ENCODE data around the gene OR1F1. TPM values are rescaled to one million over a fixed set of nuclear protein-coding genes. Genes with fewer than 3 reads are reported as not detected.
"Not testable (repeated sequence)": the region's sequence is repeated elsewhere in the genome, so short reads cannot be mapped to it uniquely, and the experiment has no call there.

OR1F1 gene
- total RNA-seq, 1 donor from 2014 or later = not detected

- H3K4me3 Mint-ChIP-seq = no peak overlapping the region
Observed at GRCh38 chr16:3202903-3203539, 15.0 kb downstream of the OR1F1 start.

GRCh38 chr16:3205939-3206338 is 17.9 kb downstream of the OR1F1 start:
- peaks cover 47% of the 10 kb centered on the region for H3K9me3 Mint-ChIP-seq
- H3K27ac Mint-ChIP-seq; H3K36me3 Mint-ChIP-seq (ENCODE audit: low read depth); H3K4me3 Mint-ChIP-seq; H3K4me1 Mint-ChIP-seq (ENCODE audit: low read depth); DNase-seq (ENCODE audit: low spot score); H3K27me3 Mint-ChIP-seq (ENCODE audit: insufficient read depth); intact Hi-C loops (cut with micrococcal nuclease): not testable (repeated sequence)

More at GRCh38 chr16:3202903-3203539, 15.0 kb downstream of the OR1F1 start:
- intact Hi-C loops (cut with micrococcal nuclease) = no loop called here
- DNase-seq (ENCODE audit: low spot score) = no peak
- no peaks in the 10 kb centered on the region for H3K36me3 Mint-ChIP-seq (ENCODE audit: low read depth)
- H3K4me1 Mint-ChIP-seq (ENCODE audit: low read depth) = no peaks in the 10 kb centered on the region
- H3K27me3 Mint-ChIP-seq (ENCODE audit: insufficient read depth) = peaks cover 13% of the 10 kb centered on the region
- no peak overlapping the region for H3K27ac Mint-ChIP-seq
- H3K9me3 Mint-ChIP-seq = peaks cover 34% of the 10 kb centered on the region

- no peak for DNase-seq (ENCODE audit: low spot score)
- H3K4me3 Mint-ChIP-seq = no peak overlapping the region
- peaks cover 57% of the 10 kb centered on the region for H3K9me3 Mint-ChIP-seq
- no peak overlapping the region for H3K27ac Mint-ChIP-seq
- peaks cover 1% of the 10 kb centered on the region for H3K36me3 Mint-ChIP-seq (ENCODE audit: low read depth)
- H3K27me3 Mint-ChIP-seq (ENCODE audit: insufficient read depth) = peaks cover 4% of the 10 kb centered on the region
- intact Hi-C loops (cut with micrococcal nuclease) = no loop called here
- H3K4me1 Mint-ChIP-seq (ENCODE audit: low read depth) = no peaks in the 10 kb centered on the region
Observed at GRCh38 chr16:3207086-3207953, 19.3 kb downstream of the OR1F1 start.

DNA sequence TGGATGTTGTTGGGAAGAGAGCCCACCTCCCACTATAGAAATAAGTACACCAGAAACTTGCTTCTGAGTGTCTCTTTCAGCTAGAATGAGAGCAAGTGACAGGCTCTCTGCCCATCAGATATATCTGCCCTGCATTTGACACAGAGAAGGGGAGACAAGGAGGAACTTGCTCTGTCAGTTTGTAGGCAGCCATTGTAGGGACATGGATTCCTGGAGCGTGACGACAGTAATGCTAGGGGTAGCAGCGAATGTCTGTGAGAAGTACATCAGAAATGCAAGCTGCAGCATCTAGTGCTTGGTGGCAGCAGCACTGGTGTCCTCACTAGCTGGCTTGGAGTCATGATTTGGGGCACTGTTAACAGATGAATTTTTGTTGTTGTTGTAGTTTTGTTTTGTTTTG is 24.0 kb downstream of the OR1F1 start:
- H3K27me3 Mint-ChIP-seq (ENCODE audit: insufficient read depth) = no peaks in the 10 kb centered on the region
- H3K4me3 Mint-ChIP-seq = no peak overlapping the region
- intact Hi-C loops (cut with micrococcal nuclease) = no loop called here
- peaks cover 30% of the 10 kb centered on the region for H3K4me1 Mint-ChIP-seq (ENCODE audit: low read depth)
- no peak overlapping the region for H3K27ac Mint-ChIP-seq
- H3K36me3 Mint-ChIP-seq (ENCODE audit: low read depth) = peaks cover 21% of the 10 kb centered on the region
- peaks cover 65% of the 10 kb centered on the region for H3K9me3 Mint-ChIP-seq
- DNase-seq (ENCODE audit: low spot score) = no peak

GRCh38 chr16:3212567-3212966 is 24.6 kb downstream of the OR1F1 start:
- H3K4me3 Mint-ChIP-seq = no peak overlapping the region
- peaks cover 62% of the 10 kb centered on the region for H3K9me3 Mint-ChIP-seq
- DNase-seq (ENCODE audit: low spot score) = no peak
- H3K36me3 Mint-ChIP-seq (ENCODE audit: low read depth) = peaks cover 21% of the 10 kb centered on the region
- peaks cover 32% of the 10 kb centered on the region for H3K4me1 Mint-ChIP-seq (ENCODE audit: low read depth)
- H3K27me3 Mint-ChIP-seq (ENCODE audit: insufficient read depth) = no peaks in the 10 kb centered on the region
- intact Hi-C loops (cut with micrococcal nuclease) = no loop called here
- H3K27ac Mint-ChIP-seq = no peak overlapping the region

DNA sequence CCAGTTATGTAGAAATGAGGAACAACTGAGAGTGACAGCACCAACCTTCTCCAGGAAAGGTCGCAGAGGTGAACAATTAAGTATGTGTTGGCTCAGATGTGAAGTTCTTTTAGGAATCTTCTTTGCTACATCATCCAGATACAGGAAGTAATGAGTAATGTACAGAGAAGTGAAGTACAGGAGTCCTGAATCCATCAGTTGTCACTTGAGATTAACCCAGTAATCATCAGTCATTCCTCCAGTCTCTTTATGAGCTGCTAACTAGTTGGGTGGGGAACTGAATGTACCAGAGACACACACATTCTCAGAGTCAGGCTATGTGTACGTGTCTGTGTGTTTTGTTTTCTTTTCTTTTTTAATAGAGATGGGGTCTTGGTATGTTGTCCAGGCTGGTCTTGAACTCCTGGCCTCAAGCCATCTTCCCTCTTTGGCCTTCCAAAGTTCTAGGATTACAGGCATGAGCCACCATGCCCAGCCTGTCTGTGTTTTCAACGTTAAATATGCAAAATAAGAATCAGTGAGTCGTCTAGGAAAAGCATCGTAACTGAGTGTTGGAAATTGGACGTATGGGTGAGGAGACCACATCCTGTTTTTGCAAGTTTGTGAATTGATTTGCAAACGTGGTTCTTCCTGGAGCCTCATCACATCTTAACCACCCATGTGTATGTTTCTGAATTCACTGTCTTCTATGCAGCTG is 27.0 kb downstream of the OR1F1 start:
- peaks cover 21% of the 10 kb centered on the region for H3K36me3 Mint-ChIP-seq (ENCODE audit: low read depth)
- peak overlapping the region; percentile 34 for H3K4me3 Mint-ChIP-seq
- peaks cover 64% of the 10 kb centered on the region for H3K9me3 Mint-ChIP-seq
- H3K27me3 Mint-ChIP-seq (ENCODE audit: insufficient read depth) = no peaks in the 10 kb centered on the region
- peaks cover 35% of the 10 kb centered on the region for H3K4me1 Mint-ChIP-seq (ENCODE audit: low read depth)
- intact Hi-C loops (cut with micrococcal nuclease) = loop anchor here (1.0 kb wide), 1 partner anchor 20 kb away; the partner anchor contains the start of gene ZNF200
- DNase-seq (ENCODE audit: low spot score) = peak; percentile 40
- H3K27ac Mint-ChIP-seq = peak overlapping the region; percentile 97

GRCh38 chr16:3215601-3216262 is 27.7 kb downstream of the OR1F1 start:
- intact Hi-C loops (cut with micrococcal nuclease) = loop anchor here (1.0 kb wide), 1 partner anchor 20 kb away; the partner anchor contains the start of gene ZNF200
- no peak for DNase-seq (ENCODE audit: low spot score)
- peaks cover 35% of the 10 kb centered on the region for H3K4me1 Mint-ChIP-seq (ENCODE audit: low read depth)

DNA sequence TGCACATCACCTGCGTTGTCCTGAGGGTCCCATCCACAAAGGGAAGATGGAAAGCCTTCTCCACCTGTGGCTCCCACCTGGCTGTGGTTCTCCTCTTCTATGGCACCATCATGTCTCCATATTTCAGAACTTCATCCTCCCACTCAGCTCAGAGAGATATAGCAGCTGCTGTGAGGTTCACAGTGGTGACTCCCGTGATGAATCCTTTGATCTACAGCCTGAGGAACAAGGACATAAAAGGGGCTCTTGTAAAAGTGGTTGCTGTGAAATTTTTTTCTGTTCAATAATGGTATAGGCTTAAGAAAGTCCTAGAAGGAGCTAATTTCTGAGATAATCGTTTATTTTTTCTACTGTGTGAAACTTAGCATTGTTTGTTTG is 28.2 kb downstream of the OR1F1 start:
- H3K4me3 Mint-ChIP-seq = peak overlapping the region; percentile 4
- no peak for DNase-seq (ENCODE audit: low spot score)
- H3K27ac Mint-ChIP-seq = peak overlapping the region; percentile 97
- H3K27me3 Mint-ChIP-seq (ENCODE audit: insufficient read depth) = no peaks in the 10 kb centered on the region
- H3K4me1 Mint-ChIP-seq (ENCODE audit: low read depth) = peaks cover 35% of the 10 kb centered on the region
- peaks cover 20% of the 10 kb centered on the region for H3K36me3 Mint-ChIP-seq (ENCODE audit: low read depth)
- intact Hi-C loops (cut with micrococcal nuclease) = no loop called here
- peaks cover 60% of the 10 kb centered on the region for H3K9me3 Mint-ChIP-seq

More at GRCh38 chr16:3215601-3216262, 27.7 kb downstream of the OR1F1 start:
- Mint-ChIP-seq H3K27ac (peak overlapping the region; percentile 97), H3K9me3 (peaks cover 58% of the 10 kb centered on the region), H3K4me3 (peak overlapping the region; percentile 32), H3K27me3 (ENCODE audit: insufficient read depth) (no peaks in the 10 kb centered on the region), H3K36me3 (ENCODE audit: low read depth) (peaks cover 20% of the 10 kb centered on the region)

GRCh38 chr16:3220839-3221238 is 32.8 kb downstream of the OR1F1 start:
- Mint-ChIP-seq H3K9me3 (peaks cover 66% of the 10 kb centered on the region), H3K4me3 (no peak overlapping the region), H3K36me3 (ENCODE audit: low read depth) (peaks cover 41% of the 10 kb centered on the region), H3K4me1 (ENCODE audit: low read depth) (peaks cover 17% of the 10 kb centered on the region), H3K27ac (no peak overlapping the region), H3K27me3 (ENCODE audit: insufficient read depth) (no peaks in the 10 kb centered on the region)
- intact Hi-C loops (cut with micrococcal nuclease) = no loop called here
- DNase-seq (ENCODE audit: low spot score) = no peak

DNA sequence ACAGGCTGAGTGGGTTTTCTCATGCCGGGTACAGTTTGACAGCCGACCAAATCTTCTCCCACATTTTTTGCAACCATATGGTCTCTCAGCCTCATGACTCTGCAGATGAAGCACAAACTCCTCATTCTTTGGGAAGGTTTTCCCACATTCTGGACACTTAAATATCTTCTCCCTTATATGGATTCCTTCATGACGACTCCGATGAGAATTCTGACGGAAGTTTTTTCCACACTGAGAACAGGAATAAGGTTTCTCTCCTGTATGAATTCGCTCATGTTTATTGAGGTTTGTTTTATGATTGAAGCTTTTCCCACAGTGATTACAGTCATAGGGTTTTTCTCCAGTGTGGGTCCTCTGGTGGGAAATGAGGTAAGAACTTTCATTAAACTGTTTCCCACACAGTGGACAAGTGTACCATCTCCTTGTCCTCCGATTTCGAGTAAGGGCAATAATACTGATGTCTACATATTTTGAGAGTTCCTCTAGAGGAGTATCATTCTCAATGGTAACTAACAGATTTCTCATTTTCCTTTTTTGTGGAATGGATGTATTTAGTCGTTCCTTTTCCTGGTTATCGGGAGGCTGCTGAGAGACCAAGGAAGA is 36.0 kb downstream of the OR1F1 start:
- Mint-ChIP-seq H3K4me3 (no peak overlapping the region), H3K27ac (no peak overlapping the region), H3K9me3 (peaks cover 62% of the 10 kb centered on the region), H3K27me3 (ENCODE audit: insufficient read depth) (no peaks in the 10 kb centered on the region), H3K4me1 (ENCODE audit: low read depth) (no peaks in the 10 kb centered on the region), H3K36me3 (ENCODE audit: low read depth) (peaks cover 58% of the 10 kb centered on the region)
- intact Hi-C loops (cut with micrococcal nuclease) = no loop called here
- DNase-seq (ENCODE audit: low spot score) = no peak

DNA sequence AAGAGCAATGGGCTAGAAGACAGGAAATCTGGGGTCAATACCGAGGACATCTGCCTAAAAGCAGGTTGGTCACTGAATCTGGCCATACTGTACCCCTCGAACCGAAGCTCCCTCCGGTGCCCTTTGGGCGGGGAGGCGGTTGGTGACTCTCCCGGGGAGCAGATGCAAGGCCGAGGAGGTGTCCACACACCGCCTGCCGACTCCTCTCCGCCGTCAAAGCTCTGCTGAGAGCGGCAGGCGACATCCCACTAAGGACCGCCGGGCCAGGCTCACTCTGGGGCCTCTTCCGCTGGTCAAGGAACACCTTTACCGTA is 46.5 kb downstream of the OR1F1 start:
- Mint-ChIP-seq H3K36me3 (ENCODE audit: low read depth) (peaks cover 40% of the 10 kb centered on the region), H3K4me3 (peak overlapping the region; percentile 94), H3K9me3 (peaks cover 32% of the 10 kb centered on the region), H3K27me3 (ENCODE audit: insufficient read depth) (no peaks in the 10 kb centered on the region), H3K4me1 (ENCODE audit: low read depth) (peaks cover 15% of the 10 kb centered on the region), H3K27ac (peak overlapping the region; percentile 94)
- DNase-seq (ENCODE audit: low spot score) = no peak
- intact Hi-C loops (cut with micrococcal nuclease) = loop anchor here (2.0 to 5.0 kb wide), 2 partner anchors 62 to 70 kb away; partner anchors contain the start of genes TIGD7 and ZNF75A

Data from activated T-helper 1 cell treated with anti-CD3 and anti-CD28 coated beads, Interleukin-12 subunit alpha, Interleukin-12 subunit beta, Interleukin-2, Interleukin-4 antibody, amounts not matched to agents 30 ng/mL and 10 ng/mL and 1 ng/mL, durations not matched to agents 14 hours and 24 hours and 36 hours (primary cell).